Karpas-422 (cell line): Measurements from ENCODE around the gene RLN3. TPM values are rescaled to one million over a fixed set of nuclear protein-coding genes. Genes with fewer than 3 reads are reported as not detected.

ENCODE experiments used
- DNase-seq: peaks from one replicate; pipeline ENCODE4 v3.0.0-alpha.2; 2015
- H2AFZ ChIP-seq: fragments of 200-600 bp; sonication (generic); 2 replicates; pipeline ENCODE4 v1.6.1; 2014; ENCODE audit warnings: antibody characterized with exemption, low read length, mixed read lengths
- H3K27ac ChIP-seq: fragments of 200-600 bp; sonication (generic); 2 replicates; pipeline ENCODE4 v1.5.1; 2014; ENCODE audit warnings: mild to moderate bottlenecking, low read length, moderate library complexity
- H3K27me3 ChIP-seq: fragments of 200-600 bp; sonication (generic); 2 replicates; pipeline ENCODE4 v1.6.1; 2014; ENCODE audit warnings: low read length, mixed read lengths
- H3K36me3 ChIP-seq: fragments of 200-600 bp; sonication (generic); 2 replicates; pipeline ENCODE4 v1.6.1; 2014; ENCODE audit warnings: low read length, mixed read lengths; ENCODE audit not compliant: insufficient read depth
- H3K4me1 ChIP-seq: fragments of 200-600 bp; sonication (generic); 2 replicates; pipeline ENCODE4 v1.6.1; 2014; ENCODE audit warnings: mild to moderate bottlenecking, low read length, mixed read lengths
- H3K4me2 ChIP-seq: fragments of 200-600 bp; sonication (generic); 2 replicates; pipeline ENCODE4 v1.6.1; 2014; ENCODE audit warnings: low read length, low read depth, mild to moderate bottlenecking; ENCODE audit not compliant: poor library complexity, severe bottlenecking
- H3K4me3 ChIP-seq: fragments of 200-600 bp; sonication (generic); 2 replicates; pipeline ENCODE4 v1.5.1; 2014; ENCODE audit warnings: mild to moderate bottlenecking, antibody characterized with exemption, low read length, mixed read lengths
- H3K79me2 ChIP-seq: fragments of 200-600 bp; sonication (generic); 2 replicates; pipeline ENCODE4 v1.6.1; 2014; ENCODE audit warnings: mild to moderate bottlenecking, low read length, mixed read lengths
- H3K9ac ChIP-seq: fragments of 200-600 bp; sonication (generic); 2 replicates; pipeline ENCODE4 v1.6.0; 2014; ENCODE audit warnings: low read length
- H3K9me2 ChIP-seq: fragments of 200-600 bp; sonication (generic), shearing (Covaris generic); replicated peaks from 2 replicates; pipeline ENCODE4 v1.6.0; 2014; ENCODE audit warnings: mild to moderate bottlenecking, low read length, moderate library complexity; ENCODE audit not compliant: insufficient read depth
- H3K9me3 ChIP-seq: fragments of 300-700, 200-600 bp; sonication (generic); 2 replicates; pipeline ENCODE4 v1.6.1; 2014; ENCODE audit warnings: low read length, mixed read lengths
- H4K20me1 ChIP-seq: fragments of 200-600 bp; sonication (generic); 2 replicates; pipeline ENCODE4 v1.6.1; 2014; ENCODE audit warnings: mild to moderate bottlenecking, antibody characterized with exemption, low read length, low read depth; ENCODE audit not compliant: insufficient read depth
- total RNA-seq: library from RNA; depleted of rRNA; stranded (reverse); fragments of >200 nt; shearing (Covaris generic); gene quantifications from 2 replicates; pipeline ENCODE4 v1.2.3, GENCODE V29; 2014; ENCODE audit warnings: low replicate concordance

RLN3 gene
- total RNA-seq, 1 experiment from 2014 or later: not detected

GRCh38 chr19:14062558-14062855 lies 34.6 kb downstream of the RLN3 start:
- H2AFZ ChIP-seq: no peak overlapping the region
- no peaks in the 10 kb centered on the region for H4K20me1 ChIP-seq
- H3K4me1 ChIP-seq: no peaks in the 10 kb centered on the region; the same call in 1 of the 2 replicates
- no peak overlapping the region for H3K27ac ChIP-seq
- no peak overlapping the region for H3K4me3 ChIP-seq
- no peaks in the 10 kb centered on the region for H3K9me2 ChIP-seq
- H3K36me3 ChIP-seq: no peaks in the 10 kb centered on the region
- no peaks in the 10 kb centered on the region for H3K9me3 ChIP-seq
- no peak overlapping the region for H3K4me2 ChIP-seq
- H3K79me2 ChIP-seq: no peaks in the 10 kb centered on the region
- no peaks in the 10 kb centered on the region for H3K27me3 ChIP-seq
- H3K9ac ChIP-seq: no peak overlapping the region
- DNase-seq: no peak

GRCh38 chr19:14063105-14063504 lies 35.2 kb downstream of the RLN3 start:
- Histone ChIP-seq H3K36me3 (no peaks in the 10 kb centered on the region), H4K20me1 (no peaks in the 10 kb centered on the region), H3K4me2 (no peak overlapping the region)

GRCh38 chr19:14066134-14066533 lies 38.2 kb downstream of the RLN3 start:
- Histone ChIP-seq H2AFZ (no peak overlapping the region), H3K4me2 (no peak overlapping the region), H3K27ac (no peak overlapping the region), H4K20me1 (no peaks in the 10 kb centered on the region), H3K4me3 (no peak overlapping the region), H3K27me3 (no peaks in the 10 kb centered on the region), H3K9me2 (no peaks in the 10 kb centered on the region), H3K79me2 (no peaks in the 10 kb centered on the region), H3K9me3 (no peaks in the 10 kb centered on the region), H3K4me1 (no peaks in the 10 kb centered on the region), H3K36me3 (no peaks in the 10 kb centered on the region), H3K9ac (no peak overlapping the region)
- no peak for DNase-seq

More at GRCh38 chr19:14063105-14063504, 35.2 kb downstream of the RLN3 start:
- H3K79me2 ChIP-seq: no peaks in the 10 kb centered on the region
- H3K27ac ChIP-seq: no peak overlapping the region
- H2AFZ ChIP-seq: no peak overlapping the region
- H3K4me3 ChIP-seq: no peak overlapping the region
- no peaks in the 10 kb centered on the region for H3K9me3 ChIP-seq
- no peaks in the 10 kb centered on the region; the same call in 1 of the 2 replicates for H3K4me1 ChIP-seq
- DNase-seq: no peak
- H3K27me3 ChIP-seq: no peaks in the 10 kb centered on the region
- H3K9ac ChIP-seq: no peak overlapping the region
- no peaks in the 10 kb centered on the region for H3K9me2 ChIP-seq

- H3K4me3 ChIP-seq: no peak overlapping the region
- H2AFZ ChIP-seq: no peak overlapping the region
- H3K79me2 ChIP-seq: no peaks in the 10 kb centered on the region
- H3K9ac ChIP-seq: no peak overlapping the region
- H3K9me3 ChIP-seq: no peaks in the 10 kb centered on the region
- H3K4me2 ChIP-seq: no peak overlapping the region
- no peaks in the 10 kb centered on the region; the same call in 1 of the 2 replicates for H3K27me3 ChIP-seq
- H3K4me1 ChIP-seq: peaks cover 34% of the 10 kb centered on the region
- no peaks in the 10 kb centered on the region for H4K20me1 ChIP-seq
- no peak for DNase-seq
- H3K9me2 ChIP-seq: no peaks in the 10 kb centered on the region
- no peak overlapping the region for H3K27ac ChIP-seq
- H3K36me3 ChIP-seq: no peaks in the 10 kb centered on the region
Measured at GRCh38 chr19:14070268-14071050, 42.5 kb downstream of the RLN3 start.

GRCh38 chr19:14072535-14073260 lies 44.8 kb downstream of the RLN3 start, which contains the start of gene MISP3:
TSS of gene MISP3 (plus strand) at chr19:14072786. CDS start at chr19:14073310, 524 bp downstream.
- peak within 1 kb of the TSS; percentile 77 for H3K4me3 ChIP-seq
- H3K4me2 ChIP-seq: peak within 1 kb of the TSS; percentile 98
- H3K9me3 ChIP-seq: no peaks in the 10 kb centered on the region
- H3K9me2 ChIP-seq: no peaks in the 10 kb centered on the region
- H3K36me3 ChIP-seq: no peaks in the 10 kb centered on the region
- no peaks in the 10 kb centered on the region for H3K79me2 ChIP-seq
- peaks cover 34% of the 10 kb centered on the region for H3K4me1 ChIP-seq
- peak within 1 kb of the TSS; percentile 75 for H3K9ac ChIP-seq
- DNase-seq: peak; percentile 62
- no peaks in the 10 kb centered on the region for H4K20me1 ChIP-seq
- H2AFZ ChIP-seq: peak within 1 kb of the TSS; percentile 94
- no peak within 1 kb of the TSS for H3K27ac ChIP-seq
- no peaks in the 10 kb centered on the region; the same call in 1 of the 2 replicates for H3K27me3 ChIP-seq

GRCh38 chr19:14073261-14073924 lies 45.4 kb downstream of the RLN3 start:
- no peaks in the 10 kb centered on the region for H4K20me1 ChIP-seq
- no peaks in the 10 kb centered on the region; the same call in 1 of the 2 replicates for H3K27me3 ChIP-seq
- H3K79me2 ChIP-seq: no peaks in the 10 kb centered on the region
- DNase-seq: peak; percentile 92
- no peak overlapping the region for H3K27ac ChIP-seq
- peak overlapping the region; percentile 77 for H3K4me3 ChIP-seq
- no peaks in the 10 kb centered on the region for H3K36me3 ChIP-seq
- H3K9me2 ChIP-seq: no peaks in the 10 kb centered on the region
- H3K9me3 ChIP-seq: no peaks in the 10 kb centered on the region
- H3K4me2 ChIP-seq: peak overlapping the region; percentile 98
- H2AFZ ChIP-seq: peak overlapping the region; percentile 85; the same call in 1 of the 2 replicates
- H3K9ac ChIP-seq: peak overlapping the region; percentile 75
- peaks cover 34% of the 10 kb centered on the region for H3K4me1 ChIP-seq

GRCh38 chr19:14073925-14074838 lies 46.2 kb downstream of the RLN3 start:
- H3K4me1 ChIP-seq: peaks cover 34% of the 10 kb centered on the region
- H3K27me3 ChIP-seq: no peaks in the 10 kb centered on the region; the same call in 1 of the 2 replicates
- no peaks in the 10 kb centered on the region for H3K9me3 ChIP-seq
- H2AFZ ChIP-seq: peak overlapping the region; percentile 85; the same call in 1 of the 2 replicates
- peak overlapping the region; percentile 75 for H3K9ac ChIP-seq
- H3K36me3 ChIP-seq: no peaks in the 10 kb centered on the region
- DNase-seq: peak; percentile 53
- no peak overlapping the region for H3K27ac ChIP-seq
- no peaks in the 10 kb centered on the region for H3K9me2 ChIP-seq
- peak overlapping the region; percentile 98 for H3K4me2 ChIP-seq
- peak overlapping the region; percentile 77 for H3K4me3 ChIP-seq
- H4K20me1 ChIP-seq: no peaks in the 10 kb centered on the region
- no peaks in the 10 kb centered on the region for H3K79me2 ChIP-seq
